Activated CD8-positive, alpha-beta memory T cell treated with anti-CD3 and anti-CD28 coated beads for 24 hours (primary cell): ENCODE measurements around the gene PDE8A.
A peak's percentile ranks its signal among the peaks of the same experiment; 100 is the strongest.

Source experiments
- DNase-seq: peaks from one replicate; pipeline ENCODE4 v3.0.0-alpha.2; 2020

PDE8A gene, protein sequence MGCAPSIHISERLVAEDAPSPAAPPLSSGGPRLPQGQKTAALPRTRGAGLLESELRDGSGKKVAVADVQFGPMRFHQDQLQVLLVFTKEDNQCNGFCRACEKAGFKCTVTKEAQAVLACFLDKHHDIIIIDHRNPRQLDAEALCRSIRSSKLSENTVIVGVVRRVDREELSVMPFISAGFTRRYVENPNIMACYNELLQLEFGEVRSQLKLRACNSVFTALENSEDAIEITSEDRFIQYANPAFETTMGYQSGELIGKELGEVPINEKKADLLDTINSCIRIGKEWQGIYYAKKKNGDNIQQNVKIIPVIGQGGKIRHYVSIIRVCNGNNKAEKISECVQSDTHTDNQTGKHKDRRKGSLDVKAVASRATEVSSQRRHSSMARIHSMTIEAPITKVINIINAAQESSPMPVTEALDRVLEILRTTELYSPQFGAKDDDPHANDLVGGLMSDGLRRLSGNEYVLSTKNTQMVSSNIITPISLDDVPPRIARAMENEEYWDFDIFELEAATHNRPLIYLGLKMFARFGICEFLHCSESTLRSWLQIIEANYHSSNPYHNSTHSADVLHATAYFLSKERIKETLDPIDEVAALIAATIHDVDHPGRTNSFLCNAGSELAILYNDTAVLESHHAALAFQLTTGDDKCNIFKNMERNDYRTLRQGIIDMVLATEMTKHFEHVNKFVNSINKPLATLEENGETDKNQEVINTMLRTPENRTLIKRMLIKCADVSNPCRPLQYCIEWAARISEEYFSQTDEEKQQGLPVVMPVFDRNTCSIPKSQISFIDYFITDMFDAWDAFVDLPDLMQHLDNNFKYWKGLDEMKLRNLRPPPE

GRCh38 chr15:84981711-84982300 lies at the start of gene PDE8A:
TSS of gene PDE8A (plus strand) at chr15:84981856. CDS start at chr15:84982163, 307 bp downstream.
- DNase-seq, result no peak

DNA sequence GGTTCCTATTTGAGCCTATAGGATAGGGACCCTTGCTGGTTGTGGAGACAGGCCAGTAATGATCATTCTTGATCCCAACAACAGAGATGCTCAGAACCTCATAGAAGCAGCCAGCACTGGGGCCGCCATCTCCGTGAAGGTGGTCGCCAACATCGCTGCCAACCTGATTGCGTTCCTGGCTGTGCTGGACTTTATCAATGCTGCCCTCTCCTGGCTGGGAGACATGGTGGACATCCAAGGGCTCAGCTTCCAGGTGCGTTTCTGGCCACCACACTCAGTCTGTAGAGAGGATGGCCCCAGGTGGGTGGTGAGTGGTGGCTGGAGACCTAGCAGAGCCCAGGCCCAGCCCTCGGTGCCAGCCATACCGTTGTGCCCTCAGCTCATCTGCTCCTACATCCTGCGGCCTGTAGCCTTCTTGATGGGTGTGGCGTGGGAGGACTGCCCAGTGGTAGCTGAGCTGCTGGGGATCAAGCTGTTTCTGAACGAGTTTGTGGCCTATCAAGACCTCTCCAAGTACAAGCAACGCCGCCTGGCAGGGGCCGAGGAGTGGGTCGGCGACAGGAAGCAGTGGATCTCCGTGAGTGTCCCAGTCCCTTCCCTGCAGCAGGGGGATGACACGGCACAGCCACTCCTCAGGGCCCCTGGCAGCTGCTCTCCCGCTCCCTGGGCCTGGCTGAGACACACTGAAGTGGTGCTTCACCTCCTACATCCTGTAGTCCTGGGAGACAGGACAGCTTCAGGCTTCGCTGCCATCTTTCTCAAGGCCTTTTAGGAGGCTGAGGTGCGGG lies 46.5 kb upstream of the PDE8A start:
- DNase-seq, result no peak

- no peak for DNase-seq
Observed at GRCh38 chr15:84937144-84937543, 44.5 kb upstream of the PDE8A start.

GRCh38 chr15:84938726-84939125 lies 42.9 kb upstream of the PDE8A start:
- no peak for DNase-seq

DNA sequence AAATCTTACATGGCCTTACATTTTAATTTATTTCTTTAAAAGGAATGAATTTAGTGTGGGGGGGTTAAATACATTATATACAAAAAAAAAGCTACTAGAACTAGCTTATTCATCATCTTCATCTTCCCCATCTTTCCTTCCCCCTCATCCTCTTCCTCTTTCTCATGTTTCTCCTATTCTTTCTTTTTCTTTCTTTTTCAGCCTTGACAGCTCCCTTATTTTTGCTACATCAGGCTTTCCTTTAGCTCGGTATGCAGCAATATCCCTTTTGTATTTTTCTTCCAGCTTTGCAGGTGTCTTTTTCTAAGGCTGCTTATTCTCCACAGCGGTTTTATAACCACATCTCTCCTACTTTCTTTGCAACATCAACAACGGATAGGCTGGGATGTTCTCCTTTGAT lies 41.3 kb upstream of the PDE8A start:
- DNase-seq, result no peak

- DNase-seq, result no peak
Observed at GRCh38 chr15:84942456-84942855, 39.2 kb upstream of the PDE8A start.

GRCh38 chr15:84944311-84944710 lies 37.3 kb upstream of the PDE8A start:
- no peak for DNase-seq

DNA sequence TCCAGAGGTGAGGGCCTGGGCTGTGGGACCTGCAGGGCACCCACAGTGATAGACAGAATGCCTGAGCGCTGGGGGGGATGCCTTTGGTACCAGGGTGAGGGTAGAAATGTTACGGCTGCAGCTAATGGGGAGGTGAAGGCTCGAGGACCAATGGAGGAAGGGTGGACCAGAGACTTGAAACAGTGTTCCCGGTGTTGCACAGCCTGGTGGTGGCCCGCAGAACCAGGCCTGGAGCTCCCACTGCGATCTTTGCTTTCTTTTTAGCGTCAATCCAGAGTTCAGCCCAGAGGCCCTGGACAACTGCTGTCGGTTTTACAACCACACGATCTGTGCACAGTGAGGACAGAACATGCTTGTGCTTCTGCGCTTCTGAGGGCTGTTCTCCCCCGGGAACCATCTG lies 36.8 kb upstream of the PDE8A start:
- no peak for DNase-seq

- no peak for DNase-seq
Observed at GRCh38 chr15:84946772-84947489, 34.7 kb upstream of the PDE8A start.

DNA sequence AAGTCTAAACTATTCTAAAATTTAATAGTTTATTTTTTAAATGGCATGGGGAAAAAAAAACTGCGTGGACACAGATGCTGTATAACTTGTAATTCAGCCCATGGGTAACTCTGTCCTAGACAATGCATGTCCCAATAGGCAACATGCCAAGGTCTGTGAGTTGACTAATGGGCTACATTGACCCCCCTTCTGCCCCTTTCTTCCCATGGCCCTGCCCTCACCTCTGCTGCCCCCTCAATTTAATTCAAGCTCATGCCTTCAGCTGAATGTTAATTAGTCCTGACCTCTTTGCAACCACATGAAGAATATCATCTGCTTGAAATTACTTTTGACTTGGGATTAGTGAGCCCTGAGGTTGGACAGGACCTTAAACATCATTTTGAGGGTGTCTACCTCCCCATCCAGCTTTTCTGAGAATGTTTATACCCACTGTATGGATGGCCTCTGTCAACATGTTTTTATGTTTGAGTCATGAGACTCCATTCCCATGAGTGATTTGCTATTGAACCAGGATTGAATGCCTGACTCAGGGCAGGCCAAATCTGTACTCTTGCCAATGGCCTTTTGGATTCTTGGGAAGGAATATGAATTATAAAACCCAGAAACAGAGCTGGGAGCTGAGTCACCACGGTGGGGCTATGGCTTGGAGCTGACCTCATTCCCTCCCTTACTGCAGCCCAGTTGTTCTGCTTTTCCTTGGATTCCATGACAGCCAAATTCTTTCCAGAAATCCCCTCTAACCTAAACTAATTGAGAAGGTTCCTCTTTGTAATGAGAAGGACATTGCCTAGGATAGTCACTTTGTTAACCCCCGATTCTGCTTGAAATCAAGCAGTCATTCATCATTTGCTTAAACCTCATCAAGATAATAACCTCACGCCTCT lies 33.5 kb upstream of the PDE8A start:
- DNase-seq, result no peak

DNA sequence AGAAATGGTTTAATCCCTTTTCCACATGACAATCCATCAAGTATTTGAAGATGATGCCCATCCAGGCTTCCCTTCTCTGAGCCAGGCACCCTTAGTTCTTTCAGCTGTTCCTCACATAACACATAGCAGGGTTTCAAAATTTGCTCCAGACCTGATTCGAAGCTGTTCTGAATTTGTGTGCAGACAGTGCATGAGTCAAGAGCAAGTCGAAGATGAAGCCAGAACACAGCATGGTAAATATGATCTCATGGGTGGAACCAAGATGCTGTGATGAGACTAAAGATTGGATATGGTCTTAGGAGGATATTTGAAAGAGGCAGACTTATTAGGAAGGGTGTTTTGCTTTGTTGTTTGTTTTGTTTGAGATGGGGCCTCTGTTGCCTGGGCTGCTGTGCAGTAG lies 32.6 kb upstream of the PDE8A start:
- DNase-seq, result no peak

DNA sequence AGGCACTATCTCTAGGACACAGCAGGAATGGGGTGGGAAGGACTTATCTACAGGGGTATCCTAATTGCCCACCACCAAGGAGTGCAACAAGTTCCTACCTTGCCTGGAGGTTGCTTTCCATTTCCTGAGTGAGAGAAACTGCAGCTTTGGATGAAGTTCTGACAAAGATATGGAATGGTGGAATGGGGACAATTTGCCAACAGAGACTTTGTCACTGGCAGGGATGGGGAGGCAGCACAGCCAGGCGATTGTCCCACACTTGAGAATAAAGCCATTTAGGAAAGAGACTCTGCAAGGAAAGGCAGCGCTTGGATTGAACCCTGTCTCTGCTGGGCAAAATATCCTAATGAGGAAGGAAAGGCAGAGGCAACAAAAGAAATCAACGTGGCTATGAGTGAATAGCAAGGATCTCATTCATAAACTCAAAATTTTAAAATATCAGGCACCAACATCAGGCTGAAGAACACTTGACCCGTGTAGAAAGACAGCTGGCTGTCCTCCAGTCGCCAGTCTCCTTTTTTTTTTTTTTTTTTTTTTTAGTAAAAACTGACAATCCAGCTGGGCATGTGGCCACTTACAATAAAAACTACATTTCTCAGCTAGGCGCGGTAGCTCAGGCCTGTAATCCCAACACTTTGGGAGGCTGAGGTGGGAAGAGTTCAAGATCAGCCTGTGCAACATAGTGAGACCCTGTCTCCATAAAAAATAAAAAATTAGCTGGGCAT lies 31.6 kb upstream of the PDE8A start:
- no peak for DNase-seq

DNA sequence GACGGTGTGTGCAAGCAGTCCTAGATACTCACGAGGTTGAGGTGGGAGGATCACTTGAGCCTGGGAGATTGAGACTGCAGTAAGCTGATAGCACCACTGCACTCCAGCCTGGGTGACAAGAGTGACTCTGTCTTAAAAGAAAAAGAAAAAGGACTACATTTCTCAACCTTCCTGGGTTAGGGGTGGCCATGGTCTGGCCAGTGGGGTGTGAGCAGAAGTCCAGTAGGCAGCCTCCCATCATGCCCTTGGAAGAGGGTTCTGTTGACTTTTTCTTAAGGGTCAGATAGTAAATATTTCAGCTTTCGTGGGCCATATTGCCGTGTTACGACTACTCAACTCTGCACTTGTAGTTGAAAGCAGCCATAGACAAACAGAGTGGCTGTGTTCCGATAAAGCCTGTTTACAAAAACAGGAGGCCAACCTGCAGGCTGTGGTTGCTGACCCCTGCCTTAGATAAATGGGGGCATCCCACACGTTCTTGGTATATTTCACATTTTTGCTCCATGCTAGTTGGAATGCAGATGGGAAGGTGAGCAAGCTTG lies 31.0 kb upstream of the PDE8A start:
- no peak for DNase-seq

GRCh38 chr15:84951736-84952135 lies 29.9 kb upstream of the PDE8A start:
- no peak for DNase-seq

DNA sequence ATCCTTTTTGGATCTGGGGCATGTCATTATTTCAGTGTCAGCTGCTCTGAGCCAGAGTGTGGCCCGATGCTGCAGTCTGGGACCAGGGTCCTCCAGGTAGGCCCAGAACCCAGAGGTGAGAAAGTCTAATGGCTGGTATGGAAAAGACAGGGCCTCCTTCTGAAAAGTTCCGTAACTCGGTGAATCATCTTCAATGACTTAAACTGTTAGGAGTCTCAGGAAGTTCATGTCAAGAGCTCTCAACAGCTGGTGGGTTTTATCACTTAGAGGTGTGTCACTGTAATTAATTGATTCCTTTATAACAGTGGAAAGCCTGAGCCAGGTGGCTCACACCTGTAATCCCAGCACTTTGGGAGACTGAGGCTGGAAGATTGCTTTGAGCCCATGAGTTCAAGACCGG lies 28.5 kb upstream of the PDE8A start:
- no peak for DNase-seq

DNA sequence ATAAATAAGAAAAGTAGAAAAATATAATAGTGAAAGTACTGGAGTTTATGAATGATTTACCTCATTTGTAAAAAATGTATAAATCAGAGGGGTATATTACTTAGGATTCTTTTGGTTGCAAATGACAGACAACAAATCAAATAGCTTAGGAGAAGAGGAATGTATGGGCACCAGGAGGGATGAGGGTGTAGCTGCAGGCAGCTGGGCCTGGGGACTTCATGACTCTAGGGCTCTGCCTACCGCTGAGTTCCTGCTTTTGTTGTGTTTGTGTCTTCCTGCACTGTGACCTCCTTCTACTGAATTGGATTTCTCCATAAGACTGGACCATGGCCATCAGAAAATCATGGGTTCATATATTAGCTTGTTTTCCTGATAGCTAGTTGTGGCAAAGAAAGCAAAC lies 27.9 kb upstream of the PDE8A start:
- no peak for DNase-seq

GRCh38 chr15:84955089-84955848 lies 26.4 kb upstream of the PDE8A start:
- peak; percentile 68 for DNase-seq

DNA sequence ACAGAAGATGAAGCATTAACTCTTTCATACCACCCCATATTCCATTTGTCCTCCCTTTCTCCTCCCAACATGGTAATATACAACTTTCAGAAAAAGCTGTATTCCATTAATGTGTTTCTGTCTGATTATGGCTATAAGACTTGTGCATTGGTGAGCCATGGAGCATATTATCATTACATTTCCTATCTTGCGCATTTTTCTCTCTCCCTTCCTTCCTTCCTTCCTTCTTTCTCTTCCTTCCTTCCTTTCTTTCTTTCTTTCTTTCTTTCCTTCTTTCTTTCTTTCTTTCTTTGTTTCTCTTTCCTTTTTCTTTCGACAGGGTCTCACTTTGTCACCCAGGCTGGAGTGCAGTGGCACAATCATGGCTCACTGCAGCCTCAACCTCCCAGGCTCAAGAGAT lies 25.5 kb upstream of the PDE8A start:
- DNase-seq, result no peak

DNA sequence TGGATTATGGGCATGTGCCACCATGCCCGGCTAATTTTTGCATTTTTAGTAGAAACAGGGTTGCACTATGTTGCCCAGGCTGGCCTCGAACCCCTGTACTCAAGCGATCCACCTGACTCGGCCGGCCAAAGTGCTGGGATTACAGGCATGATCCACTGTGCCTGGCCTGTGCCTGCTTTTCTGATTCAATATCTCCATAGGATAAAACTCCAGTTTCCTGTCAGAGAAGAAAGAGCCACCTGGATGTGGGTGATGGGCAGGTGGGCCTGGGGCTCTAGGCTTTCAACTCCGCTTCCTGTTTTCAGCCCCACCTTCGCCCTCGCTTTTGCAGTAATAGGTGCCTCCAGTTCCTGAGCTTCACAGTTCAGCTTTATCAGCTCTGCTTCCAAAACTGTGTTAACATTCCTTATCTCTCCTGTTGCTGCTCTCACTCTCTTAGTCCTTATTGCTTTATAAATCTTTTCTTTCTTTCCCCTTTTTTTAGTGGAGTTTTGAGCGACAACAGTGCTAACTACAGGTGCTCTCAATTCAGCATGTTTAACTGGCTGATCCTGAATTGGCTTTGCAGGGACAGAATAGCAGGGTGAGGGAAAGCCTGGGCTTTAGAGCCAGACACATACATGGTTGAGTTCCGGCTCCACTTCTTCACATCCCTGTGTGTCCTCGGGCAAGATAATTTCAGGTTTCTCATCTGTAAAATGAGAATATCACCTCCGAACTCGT lies 21.1 kb upstream of the PDE8A start:
- DNase-seq, result no peak
